ENCODE measurements around the gene FLOT1.

FLOT1 gene

GRCh38 chr6:30742316-30743098, at the start of gene FLOT1:
Gene FLOT1 (minus strand): TSS chr6:30742687. CDS start chr6:30742189, 498 bp downstream.
- peak; percentile 80 for DNase-seq

GRCh38 chr6:30790724-30791383, 48.4 kb upstream of the FLOT1 start:
- DNase-seq = no peak

GRCh38 chr6:30789606-30790005, 47.1 kb upstream of the FLOT1 start:
- no peak for DNase-seq

GRCh38 chr6:30787954-30788353, 45.5 kb upstream of the FLOT1 start:
- DNase-seq = no peak

GRCh38 chr6:30782425-30783014, 40.0 kb upstream of the FLOT1 start:
- no peak for DNase-seq

- peak; percentile 85 for DNase-seq
Measured at GRCh38 chr6:30781743-30782424, 39.4 kb upstream of the FLOT1 start.

- DNase-seq = no peak
Measured at GRCh38 chr6:30781395-30781742, 38.9 kb upstream of the FLOT1 start.

- no peak for DNase-seq
Measured at GRCh38 chr6:30780642-30780920, 38.1 kb upstream of the FLOT1 start.

- DNase-seq = no peak
Measured at GRCh38 chr6:30779850-30780641, 37.6 kb upstream of the FLOT1 start.

GRCh38 chr6:30778001-30778635, 35.6 kb upstream of the FLOT1 start:
- no peak for DNase-seq

- DNase-seq = no peak
Measured at GRCh38 chr6:30777155-30777485, 34.6 kb upstream of the FLOT1 start.

- no peak for DNase-seq
Measured at GRCh38 chr6:30776390-30777154, 34.1 kb upstream of the FLOT1 start.

GRCh38 chr6:30775104-30775503, 32.6 kb upstream of the FLOT1 start:
- no peak for DNase-seq

GRCh38 chr6:30774701-30775100, 32.2 kb upstream of the FLOT1 start:
- no peak for DNase-seq

GRCh38 chr6:30770592-30770991, 28.1 kb upstream of the FLOT1 start:
- DNase-seq = no peak

GRCh38 chr6:30769853-30770524, 27.5 kb upstream of the FLOT1 start:
- DNase-seq = no peak

GRCh38 chr6:30769088-30769852, 26.8 kb upstream of the FLOT1 start:
- no peak for DNase-seq

GRCh38 chr6:30768634-30769087, 26.2 kb upstream of the FLOT1 start:
- no peak for DNase-seq

- no peak for DNase-seq
Measured at GRCh38 chr6:30767944-30768301, 25.4 kb upstream of the FLOT1 start.

GRCh38 chr6:30767158-30767943, 24.9 kb upstream of the FLOT1 start:
- DNase-seq = no peak
